A549 (cell line): Measurements from ENCODE around the gene ST6GALNAC1. TPM values are rescaled to one million over a fixed set of nuclear protein-coding genes. Genes with fewer than 3 reads are reported as not detected.
A peak's percentile ranks its signal among the peaks of the same experiment; 100 is the strongest.

ENCODE experiments used
- ATAC-seq, 2 experiments: fragments of 200-7000 bp in 1 of 2; fragments of >200 bp in 1 of 2; cut with Nextera tagmentation in 1 of 2; cut with Tn5 transposase in 1 of 2; 3 replicates each; pipeline versions ENCODE4 v1.8.0 to v1.9.1; 2018 to 2020; ENCODE audit warnings: mild to moderate bottlenecking in 1 of 2, moderate library complexity in 1 of 2
- CTCF ChIA-PET: fragments of 300-600 bp; sonication (Branson Sonifier 250); formaldehyde crosslinking; extraction: SDS; loops from one replicate; lab custom pipeline; 2021; ENCODE audit warnings: antibody characterized with exemption, inconsistent platforms; lab: Yijun Ruan, JAX
- POLR2A ChIA-PET: fragments of 350-600 bp; formaldehyde crosslinking; extraction: SDS; loops from one replicate; lab custom pipeline; 2021; ENCODE audit warnings: antibody characterized with exemption, inconsistent platforms; lab: Yijun Ruan, JAX
- DNase-seq, 2 experiments: peaks; one replicate each; pipeline versions ENCODE4 v3.0.0 to v3.0.0-alpha.2; 2011 to 2016; ENCODE audit warnings: low read depth in 1 of 2, low spot score in 1 of 2
- FAIRE-seq: peaks from 2 replicates; lab custom pipeline; 2011; peaks lifted over from hg19 to GRCh38; lab: Jason Lieb, UNC
- H3K27ac ChIP-seq, 2 experiments: fragments of >200 bp; sonication (Bioruptor Twin); formaldehyde crosslinking; 3 replicates each; pipeline ENCODE4 v1.5.1; 2016 to 2017
- H3K4me1 ChIP-seq: fragments of >200 bp; sonication (Bioruptor Twin); formaldehyde crosslinking; 3 replicates; pipeline ENCODE4 v1.6.1; 2016
- H3K4me2 ChIP-seq: fragments of >200 bp; sonication (Bioruptor Twin); formaldehyde crosslinking; 3 replicates; pipeline ENCODE4 v1.6.1; 2016
- H3K4me3 ChIP-seq: fragments of >200 bp; sonication (Bioruptor Twin); formaldehyde crosslinking; 3 replicates; pipeline ENCODE4 v1.5.1; 2016
- H3K9me3 ChIP-seq: fragments of >200 bp; sonication (Bioruptor Twin); formaldehyde crosslinking; 3 replicates; pipeline ENCODE4 v1.6.1; 2016
- CBX8 ChIP-seq: fragments of 200-600 bp; sonication (generic); IDR thresholded peaks from 2 replicates; pipeline ENCODE4 v1.6.1; 2016
- CHD4 ChIP-seq: fragments of 200-600 bp; sonication (generic); IDR thresholded peaks from 2 replicates; pipeline ENCODE4 v1.6.1; 2016; ENCODE audit warnings: antibody characterized with exemption, mild to moderate bottlenecking, borderline replicate concordance
- EHF ChIP-seq: fragments of 250-450 bp; sonication (Bioruptor Pico); IDR thresholded peaks from 2 replicates; pipeline ENCODE4 v1.5.0; 2020; ENCODE audit warnings: mild to moderate bottlenecking
- ESRRA ChIP-seq: fragments of 150-350 bp; IDR thresholded peaks from 2 replicates; pipeline ENCODE4 v1.6.1; 2014; ENCODE audit warnings: mild to moderate bottlenecking, low read length, borderline replicate concordance
- FOSL2 ChIP-seq, 2 experiments: fragments of 450-650 bp in 1 of 2; fragments of >200 bp in 1 of 2; sonication (Bioruptor Twin) in 1 of 2; formaldehyde crosslinking; IDR thresholded peaks; 2 replicates each; pipeline versions ENCODE4 v1.5.0 to v1.6.1; 2016 to 2020; ENCODE audit warnings: mild to moderate bottlenecking in 1 of 2, moderate library complexity in 1 of 2
- HOXB13 ChIP-seq: fragments of 250-450 bp; sonication (Bioruptor Pico); IDR thresholded peaks from 2 replicates; pipeline ENCODE4 v1.5.0; 2020; ENCODE audit warnings: low read depth, mild to moderate bottlenecking, moderate library complexity
- KDM5A ChIP-seq: fragments of 200-600 bp; sonication (generic); IDR thresholded peaks from 2 replicates; pipeline ENCODE4 v1.6.1; 2016; ENCODE audit warnings: antibody characterized with exemption, mild to moderate bottlenecking
- MYC ChIP-seq: IDR thresholded peaks from 2 replicates; pipeline ENCODE4 v1.6.1; 2012; ENCODE audit warnings: mild to moderate bottlenecking, inconsistent platforms, low read length, improper control_type of control experiment, borderline replicate concordance
- NPAS2 ChIP-seq: fragments of 250-450 bp; sonication (Bioruptor Pico); IDR thresholded peaks from 2 replicates; pipeline ENCODE4 v1.8.0; 2022; ENCODE audit warnings: mild to moderate bottlenecking, moderate library complexity, borderline replicate concordance
- POLR2AphosphoS2 ChIP-seq: conservative IDR thresholded peaks from 2 replicates; pipeline ENCODE4 v1.6.1; 2012; ENCODE audit warnings: low read length, improper control_type of control experiment, inconsistent platforms
- RAD21 ChIP-seq, 2 experiments: fragments of >200 bp in 1 of 2; sonication (Bioruptor Twin) in 1 of 2; formaldehyde crosslinking in 1 of 2; IDR thresholded peaks in 1 of 2; conservative IDR thresholded peaks in 1 of 2; 2 replicates in 1 of 2; 3 replicates in 1 of 2; pipeline ENCODE4 v1.6.1; 2012 to 2018; ENCODE audit warnings: inconsistent platforms in 1 of 2
- RFX5 ChIP-seq: fragments of 450-650 bp; IDR thresholded peaks from 2 replicates; pipeline ENCODE4 v1.7.1; 2014; ENCODE audit warnings: antibody characterized with exemption, mild to moderate bottlenecking, moderate library complexity
- SMC3 ChIP-seq: fragments of >200 bp; sonication (Bioruptor Twin); formaldehyde crosslinking; IDR thresholded peaks from 3 replicates; pipeline ENCODE4 v1.6.1; 2018; ENCODE audit warnings: inconsistent platforms
- SREBF2 ChIP-seq: fragments of 450-650 bp; IDR thresholded peaks from 2 replicates; pipeline ENCODE4 v1.6.1; 2014; ENCODE audit warnings: mild to moderate bottlenecking, moderate library complexity
- TP53 ChIP-seq: fragments of 250-450 bp; sonication (Bioruptor Pico); IDR thresholded peaks from 2 replicates; pipeline ENCODE4 v1.5.0; 2021; ENCODE audit warnings: mild to moderate bottlenecking, moderate library complexity
- ZFP36 ChIP-seq: fragments of 450-650 bp; IDR thresholded peaks from 2 replicates; pipeline ENCODE4 v1.6.1; 2014; ENCODE audit warnings: borderline replicate concordance; ENCODE audit not compliant: partially characterized antibody
- WGBS: methylation state at CpG from one replicate; pipeline ENCODE4 v1.1.6; 2017; ENCODE audit errors: missing lambda C conversion rate; 5-methylcytosine and 5-hydroxymethylcytosine counted together
- polyA plus RNA-seq, 4 experiments: library from polyadenylated mRNA; depleted of rRNA in 3 of 4; stranded (reverse); fragments of >200 nt; fragmentation: RNase III in 1 of 4; extraction: RNeasy Plus Mini Kit Qiagen cat#74134 plus additional on column Dnase treatment in 1 of 4; gene quantifications; 2 replicates in 3 of 4; 3 replicates in 1 of 4; pipeline ENCODE4 v1.2.3, GENCODE V29; 2011 to 2017
- TF ChIP-seq, protein P1 (sequence below): fragments of >200 bp; sonication (Bioruptor Twin); formaldehyde crosslinking; IDR thresholded peaks from 3 replicates; pipeline ENCODE4 v1.5.1; 2016
- TF ChIP-seq, protein P2 (sequence below): fragments of >200 bp; sonication (Bioruptor Twin); formaldehyde crosslinking; IDR thresholded peaks from 2 replicates; pipeline ENCODE4 v1.6.1; 2016
- TF ChIP-seq, protein P3 (sequence below): fragments of >200 bp; sonication (Bioruptor Twin); formaldehyde crosslinking; IDR thresholded peaks from 3 replicates; pipeline ENCODE4 v1.6.1; 2016
- TF ChIP-seq, protein P4 (sequence below): IDR thresholded peaks from 2 replicates; pipeline ENCODE4 v1.6.1; 2012

The ST6GALNAC1 gene
- polyA plus RNA-seq, 2 of the 4 experiments (the other 2 are of a cell fraction), result 0.27 to 0.72 TPM

DNA sequence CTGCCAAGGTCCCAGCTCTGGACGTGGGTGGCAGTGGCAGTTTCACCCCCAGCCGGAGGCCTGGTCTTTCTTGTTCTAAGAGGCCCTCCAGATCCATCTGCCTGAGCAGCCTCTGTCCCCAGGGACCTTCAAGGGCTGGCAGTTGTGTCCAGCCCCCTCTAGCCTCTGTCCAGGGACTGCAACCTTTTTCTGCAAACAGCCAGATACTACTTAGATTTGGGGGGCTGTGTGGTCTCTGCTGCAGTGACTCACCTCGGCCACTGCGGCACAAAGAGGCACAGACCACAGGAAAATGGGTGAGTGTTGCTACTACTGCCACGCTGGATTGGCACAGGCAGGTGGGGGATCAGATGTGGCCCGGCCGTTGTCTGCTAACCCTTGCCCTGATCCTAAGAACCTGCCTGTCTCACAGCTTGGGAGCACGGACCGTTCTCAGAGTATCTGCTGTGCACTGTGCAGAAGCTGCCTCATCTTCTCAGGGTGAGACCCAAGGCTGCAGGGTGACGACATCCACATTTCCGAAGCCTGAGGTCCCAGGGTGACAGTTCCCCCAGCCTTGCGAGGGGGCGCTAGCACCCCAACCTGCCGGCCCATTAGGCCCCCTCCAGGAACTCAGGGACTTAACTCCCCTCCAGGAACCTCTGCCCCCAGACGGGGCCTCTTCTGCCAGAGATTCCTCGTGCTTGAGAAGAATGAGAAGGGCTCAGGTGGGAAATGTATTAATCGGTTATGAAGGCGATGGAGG is 39.6 kb upstream of the ST6GALNAC1 start:
- no peak for FAIRE-seq
- no peak for DNase-seq
- Histone ChIP-seq H3K4me2 (no peak overlapping the region), H3K4me1 (peaks cover 6% of the 10 kb centered on the region), H3K9me3 (no peaks in the 10 kb centered on the region), H3K4me3 (no peak overlapping the region), H3K27ac (no peak overlapping the region)
- 66% methylated on average over 18 of the region's 18 CpGs for WGBS
- CTCF ChIA-PET, result interaction anchor here (1.3 to 20.1 kb wide), 10 partner anchors 8 to 166 kb away, joined by 3 to 456 read pairs (median 40); partner anchors contain the start of genes JMJD6, METTL23 and MXRA7
- POLR2A ChIA-PET, result no interaction called here
- ATAC-seq, result no peak
- TF ChIP-seq, protein P1, sequence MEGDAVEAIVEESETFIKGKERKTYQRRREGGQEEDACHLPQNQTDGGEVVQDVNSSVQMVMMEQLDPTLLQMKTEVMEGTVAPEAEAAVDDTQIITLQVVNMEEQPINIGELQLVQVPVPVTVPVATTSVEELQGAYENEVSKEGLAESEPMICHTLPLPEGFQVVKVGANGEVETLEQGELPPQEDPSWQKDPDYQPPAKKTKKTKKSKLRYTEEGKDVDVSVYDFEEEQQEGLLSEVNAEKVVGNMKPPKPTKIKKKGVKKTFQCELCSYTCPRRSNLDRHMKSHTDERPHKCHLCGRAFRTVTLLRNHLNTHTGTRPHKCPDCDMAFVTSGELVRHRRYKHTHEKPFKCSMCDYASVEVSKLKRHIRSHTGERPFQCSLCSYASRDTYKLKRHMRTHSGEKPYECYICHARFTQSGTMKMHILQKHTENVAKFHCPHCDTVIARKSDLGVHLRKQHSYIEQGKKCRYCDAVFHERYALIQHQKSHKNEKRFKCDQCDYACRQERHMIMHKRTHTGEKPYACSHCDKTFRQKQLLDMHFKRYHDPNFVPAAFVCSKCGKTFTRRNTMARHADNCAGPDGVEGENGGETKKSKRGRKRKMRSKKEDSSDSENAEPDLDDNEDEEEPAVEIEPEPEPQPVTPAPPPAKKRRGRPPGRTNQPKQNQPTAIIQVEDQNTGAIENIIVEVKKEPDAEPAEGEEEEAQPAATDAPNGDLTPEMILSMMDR, result peak; percentile 12; the same call in 1 of the 3 replicates
- TF ChIP-seq, protein P2, sequence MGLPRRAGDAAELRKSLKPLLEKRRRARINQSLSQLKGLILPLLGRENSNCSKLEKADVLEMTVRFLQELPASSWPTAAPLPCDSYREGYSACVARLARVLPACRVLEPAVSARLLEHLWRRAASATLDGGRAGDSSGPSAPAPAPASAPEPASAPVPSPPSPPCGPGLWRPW, result no peak
- 0 out of 5 replicates have a peak, but pooled peaks of 1 of the 2 experiments have one; percentile 14 for TF ChIP-seq RAD21 (conservative IDR thresholded peaks at IDR 0.05 in 1 of 2, IDR thresholded peaks at IDR 0.05 in 1 of 2)

DNA sequence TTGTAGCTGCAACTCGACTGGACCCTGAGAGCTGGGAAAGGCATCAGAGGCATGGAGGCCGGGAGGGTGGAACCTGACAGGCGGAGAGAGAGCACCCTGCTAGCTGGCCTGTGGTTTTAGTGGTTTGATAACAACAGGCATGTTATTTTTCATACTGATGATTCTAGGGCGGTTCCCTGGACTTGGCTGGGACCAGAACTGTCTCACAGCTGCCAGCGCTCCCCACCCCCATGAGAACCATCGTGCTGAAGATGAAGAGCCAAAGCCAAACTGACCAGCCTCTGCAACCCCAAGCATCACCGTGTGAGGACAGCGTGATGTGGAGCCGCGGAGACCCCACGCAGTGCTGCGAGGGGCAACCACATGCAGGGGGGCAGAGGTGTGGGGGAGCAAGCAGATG is 38.7 kb upstream of the ST6GALNAC1 start:
- CTCF ChIA-PET, result interaction anchor here (0.8 to 20.1 kb wide), 32 partner anchors 12 to 224 kb away, joined by 3 to 456 read pairs (median 9); partner anchors contain the start of genes AANAT, JMJD6, METTL23 and MXRA7
- Histone ChIP-seq H3K4me2 (no peak overlapping the region), H3K27ac (no peak overlapping the region), H3K4me1 (no peaks in the 10 kb centered on the region), H3K4me3 (no peak overlapping the region), H3K9me3 (no peaks in the 10 kb centered on the region)
- 88% methylated on average over 12 of the region's 12 CpGs for WGBS
- FAIRE-seq, result no peak
- no peak for ATAC-seq
- DNase-seq, result no peak
- POLR2A ChIA-PET, result interaction anchor here (1.2 to 2.3 kb wide), 3 partner anchors 11 to 125 kb away, joined by 4 to 14 read pairs (median 10); no protein-coding TSS in a partner anchor
- no peak for TF ChIP-seq CBX8
- no peak for TF ChIP-seq POLR2AphosphoS2
- TF ChIP-seq EHF, result no peak
- TF ChIP-seq, protein P3, sequence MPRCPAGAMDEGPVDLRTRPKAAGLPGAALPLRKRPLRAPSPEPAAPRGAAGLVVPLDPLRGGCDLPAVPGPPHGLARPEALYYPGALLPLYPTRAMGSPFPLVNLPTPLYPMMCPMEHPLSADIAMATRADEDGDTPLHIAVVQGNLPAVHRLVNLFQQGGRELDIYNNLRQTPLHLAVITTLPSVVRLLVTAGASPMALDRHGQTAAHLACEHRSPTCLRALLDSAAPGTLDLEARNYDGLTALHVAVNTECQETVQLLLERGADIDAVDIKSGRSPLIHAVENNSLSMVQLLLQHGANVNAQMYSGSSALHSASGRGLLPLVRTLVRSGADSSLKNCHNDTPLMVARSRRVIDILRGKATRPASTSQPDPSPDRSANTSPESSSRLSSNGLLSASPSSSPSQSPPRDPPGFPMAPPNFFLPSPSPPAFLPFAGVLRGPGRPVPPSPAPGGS, result no peak
- no peak for TF ChIP-seq ESRRA
- TF ChIP-seq KDM5A, result no peak
- no peak for TF ChIP-seq MYC
- TF ChIP-seq FOSL2 (IDR thresholded peaks at IDR 0.05), result no peak
- no peak for TF ChIP-seq FOSL2 (CRISPR knock-in tag; IDR thresholded peaks at IDR 0.05)
- no peak for TF ChIP-seq NPAS2 (CRISPR knock-in tag)
- no peak for TF ChIP-seq ZFP36
- TF ChIP-seq, protein P4, sequence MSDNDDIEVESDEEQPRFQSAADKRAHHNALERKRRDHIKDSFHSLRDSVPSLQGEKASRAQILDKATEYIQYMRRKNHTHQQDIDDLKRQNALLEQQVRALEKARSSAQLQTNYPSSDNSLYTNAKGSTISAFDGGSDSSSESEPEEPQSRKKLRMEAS, result no peak
- TF ChIP-seq CHD4, result no peak
- TF ChIP-seq HOXB13 (CRISPR knock-in tag), result no peak
- no peak for TF ChIP-seq SREBF2
- TF ChIP-seq TP53 (CRISPR knock-in tag), result no peak
- TF ChIP-seq SMC3, result no peak
- TF ChIP-seq RFX5, result no peak
